KMS-11 (cell line): Measurements from ENCODE around the gene ADAMTS19.

Source experiments
- H2AFZ ChIP-seq: fragments of 200-600 bp; sonication (generic); 2 replicates; pipeline ENCODE4 v1.6.1; 2016; ENCODE audit warnings: antibody characterized with exemption, mixed run types, low read depth
- H3K27ac ChIP-seq: fragments of 200-600 bp; sonication (generic); 2 replicates; pipeline ENCODE4 v1.6.1; 2016; ENCODE audit warnings: mild to moderate bottlenecking, mixed run types
- H3K27me3 ChIP-seq: fragments of 200-600 bp; sonication (generic); 2 replicates; pipeline ENCODE4 v1.6.1; 2017; ENCODE audit warnings: mild to moderate bottlenecking, low read depth, mixed run types, moderate library complexity; ENCODE audit not compliant: insufficient read depth
- H3K36me3 ChIP-seq: fragments of 200-600 bp; sonication (generic); 2 replicates; pipeline ENCODE4 v1.6.1; 2017; ENCODE audit warnings: mild to moderate bottlenecking, mixed run types; ENCODE audit not compliant: insufficient read depth
- H3K4me1 ChIP-seq: fragments of 200-600 bp; sonication (generic); 2 replicates; pipeline ENCODE4 v1.6.1; 2016; ENCODE audit warnings: mild to moderate bottlenecking, low read depth, mixed run types; ENCODE audit not compliant: poor library complexity, severe bottlenecking
- H3K4me2 ChIP-seq: fragments of 200-600 bp; sonication (generic); 2 replicates; pipeline ENCODE4 v1.7.0; 2016; ENCODE audit warnings: mild to moderate bottlenecking, mixed run types
- H3K4me3 ChIP-seq: fragments of 200-600 bp; sonication (generic); IDR thresholded peaks from 2 replicates; pipeline ENCODE4 v1.6.1; 2017; ENCODE audit warnings: low read depth, low read length, mixed read lengths; ENCODE audit not compliant: insufficient read depth
- H3K79me2 ChIP-seq: fragments of 200-600 bp; sonication (generic); 2 replicates; pipeline ENCODE4 v1.6.1; 2016; ENCODE audit warnings: low read depth, mixed run types; ENCODE audit not compliant: insufficient read depth
- H3K9ac ChIP-seq: fragments of 200-600 bp; sonication (generic); 2 replicates; pipeline ENCODE4 v1.6.1; 2016; ENCODE audit warnings: mild to moderate bottlenecking, mixed run types
- H4K20me1 ChIP-seq: fragments of 200-600 bp; sonication (generic); 2 replicates; pipeline ENCODE4 v1.6.1; 2016; ENCODE audit warnings: mild to moderate bottlenecking, mixed run types; ENCODE audit not compliant: insufficient read depth
- CTCF ChIP-seq: fragments of 200-600 bp; sonication (generic); conservative IDR thresholded peaks from 2 replicates; pipeline ENCODE4 v1.6.1; 2017; ENCODE audit warnings: low read depth, mild to moderate bottlenecking, antibody characterized with exemption, low read length, moderate library complexity, mixed read lengths

The ADAMTS19 gene

DNA sequence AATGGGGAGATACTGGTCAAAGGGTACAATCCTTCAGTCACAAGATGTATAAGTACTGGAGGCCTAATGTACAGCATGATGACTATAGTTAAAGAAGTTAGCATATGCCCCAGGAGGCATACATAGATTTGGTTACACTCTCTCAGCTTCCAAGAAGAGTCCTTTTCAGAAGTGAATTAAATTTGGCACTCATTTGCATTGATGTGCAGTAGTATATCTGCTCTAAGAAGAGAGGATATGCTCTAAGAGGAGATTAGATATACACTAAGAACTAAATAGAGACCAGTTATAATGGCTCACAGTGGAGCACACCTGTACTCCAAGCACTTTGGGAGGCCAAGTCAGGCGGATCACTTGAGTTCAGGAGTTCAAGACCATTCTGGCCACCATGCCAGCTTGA lies 148.3 kb downstream of the ADAMTS19 start:
- Histone ChIP-seq H3K27ac (no peak overlapping the region), H3K27me3 (no peaks in the 10 kb centered on the region), H3K4me3 (no peak overlapping the region), H3K4me1 (peaks cover 3% of the 10 kb centered on the region), H4K20me1 (no peaks in the 10 kb centered on the region), H3K4me2 (no peak overlapping the region), H3K79me2 (no peaks in the 10 kb centered on the region), H3K36me3 (no peaks in the 10 kb centered on the region), H3K9ac (no peak overlapping the region), H2AFZ (no peak overlapping the region)
- TF ChIP-seq CTCF: no peak

DNA sequence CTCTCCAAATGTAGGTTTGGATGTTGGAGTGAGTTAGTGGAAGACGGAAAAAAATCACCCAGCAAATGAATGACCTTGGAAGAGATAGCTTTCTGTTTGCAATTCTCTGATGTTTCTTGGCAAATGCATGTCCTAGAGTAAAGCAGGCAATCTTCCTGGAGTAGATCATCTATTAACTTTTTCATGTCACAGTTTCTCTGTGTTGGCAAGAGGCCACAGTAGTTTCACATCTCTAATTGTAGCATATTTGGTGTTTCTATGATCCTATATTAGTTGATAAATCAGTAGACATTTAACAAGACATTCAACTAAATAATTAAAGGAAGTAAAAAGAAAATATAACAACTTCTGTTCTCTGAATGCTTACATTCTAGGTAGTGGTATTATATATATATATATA lies 149.6 kb downstream of the ADAMTS19 start:
- TF ChIP-seq CTCF: no peak
- Histone ChIP-seq H3K9ac (no peak overlapping the region), H2AFZ (no peak overlapping the region), H3K4me3 (no peak overlapping the region), H3K4me2 (no peak overlapping the region; the same call in 1 of the 2 replicates), H3K36me3 (no peaks in the 10 kb centered on the region), H4K20me1 (no peaks in the 10 kb centered on the region), H3K27ac (no peak overlapping the region), H3K27me3 (no peaks in the 10 kb centered on the region), H3K79me2 (no peaks in the 10 kb centered on the region), H3K4me1 (peaks cover 3% of the 10 kb centered on the region)

- no peak overlapping the region for H3K4me3 ChIP-seq
- H3K36me3 ChIP-seq: no peaks in the 10 kb centered on the region
- no peak for TF ChIP-seq CTCF
- no peaks in the 10 kb centered on the region for H4K20me1 ChIP-seq
- H2AFZ ChIP-seq: no peak overlapping the region
- H3K79me2 ChIP-seq: no peaks in the 10 kb centered on the region
- no peak overlapping the region for H3K9ac ChIP-seq
- H3K4me2 ChIP-seq: no peak overlapping the region
- H3K4me1 ChIP-seq: no peaks in the 10 kb centered on the region
- no peaks in the 10 kb centered on the region for H3K27me3 ChIP-seq
- no peak overlapping the region for H3K27ac ChIP-seq
These were observed 156.4 kb downstream of the ADAMTS19 start for GRCh38 chr5:129616517-129616916.

DNA sequence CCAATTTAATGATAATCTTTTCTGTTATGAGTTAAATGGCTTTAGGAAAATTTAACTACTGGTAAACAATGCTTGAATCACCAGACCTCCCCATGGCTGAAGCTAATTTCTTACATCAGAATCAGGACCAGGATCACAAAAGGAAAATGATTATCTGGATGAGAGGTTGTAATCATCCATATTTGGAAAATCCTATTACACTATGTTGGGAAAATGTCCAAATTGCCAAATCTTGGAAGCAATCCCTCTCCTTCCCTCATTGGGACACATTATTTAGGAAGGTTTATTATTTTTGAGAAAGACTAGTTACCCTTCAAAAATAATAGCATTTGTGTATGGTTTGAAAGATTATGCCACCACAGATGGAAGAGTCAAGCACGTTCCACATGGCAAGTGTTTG lies 157.1 kb downstream of the ADAMTS19 start:
- no peak overlapping the region for H2AFZ ChIP-seq
- no peak overlapping the region for H3K9ac ChIP-seq
- H3K4me1 ChIP-seq: no peaks in the 10 kb centered on the region
- H3K36me3 ChIP-seq: no peaks in the 10 kb centered on the region
- H3K27me3 ChIP-seq: no peaks in the 10 kb centered on the region
- H3K79me2 ChIP-seq: no peaks in the 10 kb centered on the region
- H3K4me2 ChIP-seq: no peak overlapping the region
- H4K20me1 ChIP-seq: no peaks in the 10 kb centered on the region
- no peak overlapping the region for H3K27ac ChIP-seq
- no peak for TF ChIP-seq CTCF
- no peak overlapping the region for H3K4me3 ChIP-seq
